ENCODE measurements around the gene VPS25.

GRCh38 chr17:42783062-42783790, 10.0 kb downstream of the VPS25 start:
- TF ChIP-seq CTCF (IDR thresholded peaks at IDR 0.05) (no peak), RAD21 (conservative IDR thresholded peaks at IDR 0.05 in 1 of 2, IDR thresholded peaks at IDR 0.05 in 1 of 2) (no peak), CEBPB (IDR thresholded peaks at IDR 0.05) (no peak), RARB (CRISPR knock-in tag; IDR thresholded peaks at IDR 0.05) (no peak), POLR2A (IDR thresholded peaks at IDR 0.05; ENCODE audit: low read length) (no peak), ZFP36 (IDR thresholded peaks at IDR 0.05; ENCODE audit: borderline replicate concordance, partially characterized antibody) (no peak), USF2 (IDR thresholded peaks at IDR 0.05) (no peak), ESRRA (IDR thresholded peaks at IDR 0.05; ENCODE audit: borderline replicate concordance, low read length) (no peak), ELK1 (IDR thresholded peaks at IDR 0.05; ENCODE audit: low read depth, low read length) (no peak), BHLHE40 (IDR thresholded peaks at IDR 0.05; ENCODE audit: low read depth, low read length) (no peak)

All from A549 (cell line).